Measurements from ENCODE around the gene OR2AE1.
"Not testable (repeated sequence)": the region's sequence is repeated elsewhere in the genome, so short reads cannot be mapped to it uniquely, and the experiment has no call there.

OR2AE1 gene

DNA sequence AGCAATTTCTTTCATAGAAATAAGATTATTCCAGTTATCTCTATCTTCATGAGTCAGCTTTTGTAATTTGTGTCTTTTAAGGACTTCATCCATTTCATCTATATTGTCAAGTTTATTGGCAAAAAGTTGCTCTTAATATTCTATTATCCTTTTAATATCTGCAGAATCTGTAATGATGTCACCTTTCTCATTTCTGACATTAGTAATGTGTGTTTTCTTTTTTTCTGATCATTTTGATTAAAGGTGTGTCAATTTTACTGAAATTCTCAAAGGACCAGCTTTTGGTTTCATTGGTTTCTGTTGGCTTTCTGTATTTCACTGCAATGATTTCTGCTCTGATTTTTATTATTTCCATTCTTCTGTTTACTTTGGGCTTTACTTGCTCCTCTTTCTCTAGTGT is 17.9 kb upstream of the OR2AE1 start:
- H3K36me3 ChIP-seq (ENCODE audit: control insufficient read depth in 1 of 2, insufficient read depth in 2 of 2, low read depth in 1 of 2, low read length in 2 of 2) = peaks cover 0 to 60% of the 10 kb centered on the region in 2 experiments
- H3K4ac ChIP-seq (ENCODE audit: low read depth in 1 of 2, low read length in 2 of 2) = no peak overlapping the region
- H2AK5ac ChIP-seq (ENCODE audit: low read length, severe bottlenecking) = no peak overlapping the region
- no peak overlapping the region for H4K91ac ChIP-seq (ENCODE audit: low read length)
- H3K4me1 ChIP-seq (ENCODE audit: control insufficient read depth, insufficient read depth, low read depth, low read length) = no peaks in the 10 kb centered on the region
- no peak overlapping the region for H2AFZ ChIP-seq (ENCODE audit: low read depth, low read length)
- H3K4me3 ChIP-seq (ENCODE audit: insufficient read depth in 1 of 2, low read depth in 1 of 2, low read length in 2 of 2) = no peak overlapping the region
- no peak overlapping the region for H3K9ac ChIP-seq (ENCODE audit: low read length)
- H2BK120ac ChIP-seq (ENCODE audit: low read depth, low read length) = no peak overlapping the region
- H3K9me3 ChIP-seq (ENCODE audit: control insufficient read depth, low read length) = no peaks in the 10 kb centered on the region
- no peak overlapping the region for H4K8ac ChIP-seq (ENCODE audit: low read length)
- no peak overlapping the region for H3K4me2 ChIP-seq (ENCODE audit: low read length, poor library complexity, severe bottlenecking)
- no peak overlapping the region for H3K23ac ChIP-seq (ENCODE audit: low read length in 2 of 2)
- H3K18ac ChIP-seq (ENCODE audit: low read depth in 1 of 2, low read length in 2 of 2) = no peak overlapping the region
- no peak overlapping the region for H2BK5ac ChIP-seq (ENCODE audit: low read depth, low read length, poor library complexity, severe bottlenecking)
- peaks cover 0 to 14% of the 10 kb centered on the region in 2 experiments for H3K27me3 ChIP-seq (ENCODE audit: control insufficient read depth in 1 of 2, insufficient read depth in 1 of 2, low read length in 2 of 2)
- no peak overlapping the region for H2BK12ac ChIP-seq (ENCODE audit: low read length in 2 of 2)
- no peak overlapping the region for H3K14ac ChIP-seq (ENCODE audit: low read length in 2 of 2)
- no peak overlapping the region for H2BK15ac ChIP-seq (ENCODE audit: low read depth, poor library complexity, severe bottlenecking)
- no peak overlapping the region for H3K27ac ChIP-seq (ENCODE audit: low read length, poor library complexity, severe bottlenecking)
- H3K79me1 ChIP-seq (replicated peaks; ENCODE audit: low read length, poor library complexity, severe bottlenecking) = no peaks in the 10 kb centered on the region
- DNase-seq = no peak

DNA sequence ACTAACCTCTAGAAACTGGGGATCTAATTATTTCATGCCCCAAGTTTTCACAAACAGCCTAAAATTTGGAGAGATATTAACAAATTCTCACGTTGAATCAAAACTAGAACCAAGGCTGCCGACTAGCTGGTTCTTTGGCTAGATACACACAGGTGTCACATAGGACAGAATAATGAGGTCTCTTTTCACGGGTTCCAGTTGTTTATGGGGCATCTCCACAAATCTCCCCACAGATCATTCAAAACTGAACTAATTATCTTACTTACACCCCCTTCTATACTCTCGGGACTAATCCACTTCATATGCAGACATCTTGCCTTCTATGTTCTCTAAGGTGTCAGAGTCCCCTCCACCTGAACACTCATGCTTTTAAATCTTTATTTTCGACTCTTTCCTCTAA is 16.4 kb upstream of the OR2AE1 start:
- no peak for DNase-seq
- 69% methylated on average over 5 of the region's 5 CpGs for WGBS
- H3K14ac ChIP-seq (ENCODE audit: low read length in 2 of 2) = no peak overlapping the region

DNA sequence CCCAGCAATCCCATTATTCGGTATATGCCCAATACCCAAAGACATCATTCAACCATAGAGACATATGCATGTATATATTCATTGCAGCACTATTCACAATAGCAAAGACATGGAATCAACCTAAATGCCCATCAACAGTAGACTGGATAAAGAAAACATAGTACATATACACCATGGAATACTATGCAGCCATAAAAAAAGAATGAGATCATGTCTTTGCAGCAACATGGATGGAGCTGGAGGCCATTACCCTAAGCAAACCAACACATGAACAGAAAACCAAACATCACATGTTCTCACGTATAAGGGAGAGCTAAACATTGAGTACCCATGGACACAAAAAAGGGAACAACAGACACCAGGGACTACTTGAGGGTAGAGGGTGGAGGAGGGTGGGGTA is 13.5 kb upstream of the OR2AE1 start:
- H2AFZ ChIP-seq (ENCODE audit: low read depth, low read length); H3K9ac ChIP-seq (ENCODE audit: low read length); H2BK120ac ChIP-seq (ENCODE audit: low read depth, low read length); H2BK12ac ChIP-seq (ENCODE audit: low read length in 2 of 2); H3K23ac ChIP-seq (ENCODE audit: low read length in 2 of 2); H3K14ac ChIP-seq (ENCODE audit: low read length in 2 of 2); H2BK15ac ChIP-seq (ENCODE audit: low read depth, poor library complexity, severe bottlenecking); H3K18ac ChIP-seq (ENCODE audit: low read depth in 1 of 2, low read length in 2 of 2); H3K79me1 ChIP-seq (replicated peaks; ENCODE audit: low read length, poor library complexity, severe bottlenecking); H4K8ac ChIP-seq (ENCODE audit: low read length); H3K4ac ChIP-seq (ENCODE audit: low read depth in 1 of 2, low read length in 2 of 2); H3K27me3 ChIP-seq (ENCODE audit: control insufficient read depth in 1 of 2, insufficient read depth in 1 of 2, low read length in 2 of 2); H3K27ac ChIP-seq (ENCODE audit: low read length, poor library complexity, severe bottlenecking); H3K9me3 ChIP-seq (ENCODE audit: control insufficient read depth, low read length); H3K4me3 ChIP-seq (ENCODE audit: insufficient read depth in 1 of 2, low read depth in 1 of 2, low read length in 2 of 2); DNase-seq; H2AK5ac ChIP-seq (ENCODE audit: low read length, severe bottlenecking); H4K91ac ChIP-seq (ENCODE audit: low read length); H2BK5ac ChIP-seq (ENCODE audit: low read depth, low read length, poor library complexity, severe bottlenecking); H3K4me1 ChIP-seq (ENCODE audit: control insufficient read depth, insufficient read depth, low read depth, low read length); H3K4me2 ChIP-seq (ENCODE audit: low read length, poor library complexity, severe bottlenecking): not testable (repeated sequence)
- peaks cover 0 to 36% of the 10 kb centered on the region in 2 experiments for H3K36me3 ChIP-seq (ENCODE audit: control insufficient read depth in 1 of 2, insufficient read depth in 2 of 2, low read depth in 1 of 2, low read length in 2 of 2)
- 83% methylated on average over 2 of the region's 2 CpGs for WGBS

More for the DNA sequence above, 16.4 kb upstream of the OR2AE1 start:
- H2BK12ac ChIP-seq (ENCODE audit: low read length in 2 of 2) = no peak overlapping the region
- H3K23ac ChIP-seq (ENCODE audit: low read length in 2 of 2) = no peak overlapping the region
- H3K4me2 ChIP-seq (ENCODE audit: low read length, poor library complexity, severe bottlenecking) = no peak overlapping the region
- H3K27me3 ChIP-seq (ENCODE audit: control insufficient read depth in 1 of 2, insufficient read depth in 1 of 2, low read length in 2 of 2) = peaks cover 0 to 12% of the 10 kb centered on the region in 2 experiments
- no peaks in the 10 kb centered on the region for H3K79me1 ChIP-seq (replicated peaks; ENCODE audit: low read length, poor library complexity, severe bottlenecking)
- no peak overlapping the region for H4K91ac ChIP-seq (ENCODE audit: low read length)
- no peak overlapping the region for H2BK120ac ChIP-seq (ENCODE audit: low read depth, low read length)
- H3K9me3 ChIP-seq (ENCODE audit: control insufficient read depth, low read length) = no peaks in the 10 kb centered on the region
- no peak overlapping the region for H2BK5ac ChIP-seq (ENCODE audit: low read depth, low read length, poor library complexity, severe bottlenecking)
- no peak overlapping the region for H2BK15ac ChIP-seq (ENCODE audit: low read depth, poor library complexity, severe bottlenecking)
- peaks cover 0 to 52% of the 10 kb centered on the region in 2 experiments for H3K36me3 ChIP-seq (ENCODE audit: control insufficient read depth in 1 of 2, insufficient read depth in 2 of 2, low read depth in 1 of 2, low read length in 2 of 2)
- no peak overlapping the region for H2AFZ ChIP-seq (ENCODE audit: low read depth, low read length)
- no peaks in the 10 kb centered on the region for H3K4me1 ChIP-seq (ENCODE audit: control insufficient read depth, insufficient read depth, low read depth, low read length)
- H2AK5ac ChIP-seq (ENCODE audit: low read length, severe bottlenecking) = no peak overlapping the region
- H3K4me3 ChIP-seq (ENCODE audit: insufficient read depth in 1 of 2, low read depth in 1 of 2, low read length in 2 of 2) = no peak overlapping the region
- H4K8ac ChIP-seq (ENCODE audit: low read length) = no peak overlapping the region
- H3K27ac ChIP-seq (ENCODE audit: low read length, poor library complexity, severe bottlenecking) = no peak overlapping the region
- H3K18ac ChIP-seq (ENCODE audit: low read depth in 1 of 2, low read length in 2 of 2) = no peak overlapping the region
- no peak overlapping the region for H3K4ac ChIP-seq (ENCODE audit: low read depth in 1 of 2, low read length in 2 of 2)
- H3K9ac ChIP-seq (ENCODE audit: low read length) = no peak overlapping the region

DNA sequence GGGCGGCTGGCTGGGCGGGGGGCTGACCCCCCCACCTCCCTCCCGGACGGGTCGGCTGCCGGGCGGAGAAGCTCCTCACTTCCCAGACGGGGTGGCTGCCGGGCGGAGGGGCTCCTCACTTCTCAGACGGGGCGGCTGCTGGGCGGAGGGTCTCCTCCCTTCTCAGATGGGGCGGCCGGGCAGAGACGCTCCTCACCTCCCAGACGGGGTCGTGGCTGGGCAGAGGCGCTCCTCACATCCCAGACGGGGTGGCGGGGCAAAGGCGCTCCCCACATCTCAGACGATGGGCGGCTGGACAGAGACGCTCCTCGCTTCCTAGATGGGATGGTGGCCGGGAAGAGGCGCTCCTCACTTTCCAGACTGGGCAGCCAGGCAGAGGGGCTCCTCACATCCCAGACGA is 11.5 kb upstream of the OR2AE1 start:
- not testable (repeated sequence) for H4K8ac ChIP-seq (ENCODE audit: low read length); H3K9me3 ChIP-seq (ENCODE audit: control insufficient read depth, low read length); H4K91ac ChIP-seq (ENCODE audit: low read length); H2BK12ac ChIP-seq (ENCODE audit: low read length in 2 of 2); H3K4ac ChIP-seq (ENCODE audit: low read depth in 1 of 2, low read length in 2 of 2); H3K27ac ChIP-seq (ENCODE audit: low read length, poor library complexity, severe bottlenecking); H3K4me2 ChIP-seq (ENCODE audit: low read length, poor library complexity, severe bottlenecking); H3K23ac ChIP-seq (ENCODE audit: low read length in 2 of 2); H2BK15ac ChIP-seq (ENCODE audit: low read depth, poor library complexity, severe bottlenecking); H3K79me1 ChIP-seq (replicated peaks; ENCODE audit: low read length, poor library complexity, severe bottlenecking); H2AK5ac ChIP-seq (ENCODE audit: low read length, severe bottlenecking); H3K9ac ChIP-seq (ENCODE audit: low read length); H3K14ac ChIP-seq (ENCODE audit: low read length in 2 of 2); H2BK120ac ChIP-seq (ENCODE audit: low read depth, low read length); H3K4me3 ChIP-seq (ENCODE audit: insufficient read depth in 1 of 2, low read depth in 1 of 2, low read length in 2 of 2); H2AFZ ChIP-seq (ENCODE audit: low read depth, low read length); H2BK5ac ChIP-seq (ENCODE audit: low read depth, low read length, poor library complexity, severe bottlenecking); H3K18ac ChIP-seq (ENCODE audit: low read depth in 1 of 2, low read length in 2 of 2); DNase-seq; H3K4me1 ChIP-seq (ENCODE audit: control insufficient read depth, insufficient read depth, low read depth, low read length); H3K27me3 ChIP-seq (ENCODE audit: control insufficient read depth in 1 of 2, insufficient read depth in 1 of 2, low read length in 2 of 2)
- peaks cover 0 to 36% of the 10 kb centered on the region in 2 experiments for H3K36me3 ChIP-seq (ENCODE audit: control insufficient read depth in 1 of 2, insufficient read depth in 2 of 2, low read depth in 1 of 2, low read length in 2 of 2)
- 95% methylated on average over 12 of the region's 29 CpGs for WGBS

Measured in mesenchymal stem cell (in vitro differentiated cells and primary cell).